Activated CD4-positive, alpha-beta memory T cell treated with anti-CD3 and anti-CD28 coated beads, Interleukin-2, amount 10 ng/mL, durations not matched to agents 7 days and 5 days (primary cell): Measurements from ENCODE around the gene NR4A2. TPM values are rescaled to one million over a fixed set of nuclear protein-coding genes. Genes with fewer than 3 reads are reported as not detected.
"Not testable (repeated sequence)": the region's sequence is repeated elsewhere in the genome, so short reads cannot be mapped to it uniquely, and the experiment has no call there.

Source experiments
- CTCF ChIA-PET: fragments of 350-600 bp; sonication (Branson Sonifier 250); formaldehyde crosslinking; loops from one replicate; lab custom pipeline; 2021; ENCODE audit warnings: antibody characterized with exemption, inconsistent platforms; lab: Charles Lee
- POLR2A ChIA-PET: fragments of 350-600 bp; sonication (Branson Sonifier 250); formaldehyde crosslinking; loops from one replicate; lab custom pipeline; 2021; ENCODE audit warnings: antibody characterized with exemption; lab: Charles Lee
- DNase-seq: peaks from one replicate; pipeline ENCODE4 v3.0.0-alpha.2; 2020
- H3K27ac Mint-ChIP-seq: one replicate; pipeline ENCODE4 v1.8.0; 2021; ENCODE audit warnings: mild to moderate bottlenecking, mixed read lengths
- H3K27me3 Mint-ChIP-seq: one replicate; pipeline ENCODE4 v1.8.0; 2021; ENCODE audit warnings: mixed read lengths
- H3K36me3 Mint-ChIP-seq: one replicate; pipeline ENCODE4 v1.8.0; 2021; ENCODE audit warnings: low read depth, mixed read lengths
- H3K4me1 Mint-ChIP-seq: one replicate; pipeline ENCODE4 v1.8.0; 2021; ENCODE audit warnings: mixed read lengths
- H3K4me3 Mint-ChIP-seq: one replicate; pipeline ENCODE4 v1.8.0; 2021; ENCODE audit warnings: mild to moderate bottlenecking, mixed read lengths
- H3K9me3 Mint-ChIP-seq: one replicate; pipeline ENCODE4 v1.8.0; 2021; ENCODE audit warnings: mixed read lengths
- total RNA-seq, 2 experiments: library from RNA; stranded (reverse); gene quantifications; one replicate each; pipeline ENCODE4 v1.2.3, GENCODE V29; 2021

Gene NR4A2
- total RNA-seq, 2 experiments from 2014 or later, result 3.4 to 3.8 TPM

- H3K9me3 Mint-ChIP-seq, result no peaks in the 10 kb centered on the region
- CTCF ChIA-PET, result no interaction called here
Observed at GRCh38 chr2:156309167-156309566, 23.4 kb downstream of the NR4A2 start.

GRCh38 chr2:156306821-156307220, 25.7 kb downstream of the NR4A2 start:
- POLR2A ChIA-PET, result no interaction called here

More at GRCh38 chr2:156309167-156309566, 23.4 kb downstream of the NR4A2 start:
- POLR2A ChIA-PET, result no interaction called here
- Mint-ChIP-seq H3K36me3 (no peaks in the 10 kb centered on the region), H3K4me1 (peaks cover 7% of the 10 kb centered on the region), H3K27ac (no peak overlapping the region), H3K27me3 (peaks cover 36% of the 10 kb centered on the region), H3K4me3 (no peak overlapping the region)
- no peak for DNase-seq

GRCh38 chr2:156305121-156305520, 27.4 kb downstream of the NR4A2 start:
- peaks cover 22% of the 10 kb centered on the region for H3K27me3 Mint-ChIP-seq
- no peaks in the 10 kb centered on the region for H3K36me3 Mint-ChIP-seq
- no peaks in the 10 kb centered on the region for H3K9me3 Mint-ChIP-seq
- H3K4me3 Mint-ChIP-seq, result no peak overlapping the region
- CTCF ChIA-PET, result interaction anchor here (0.6 kb wide), 1 partner anchor 384 kb away, joined by 3 read pairs; no protein-coding TSS in a partner anchor
- no peak for DNase-seq
- POLR2A ChIA-PET, result no interaction called here
- peaks cover 6% of the 10 kb centered on the region for H3K4me1 Mint-ChIP-seq
- no peak overlapping the region for H3K27ac Mint-ChIP-seq

More at GRCh38 chr2:156306821-156307220, 25.7 kb downstream of the NR4A2 start:
- H3K27ac Mint-ChIP-seq, result no peak overlapping the region
- no peaks in the 10 kb centered on the region for H3K9me3 Mint-ChIP-seq
- no peak overlapping the region for H3K4me3 Mint-ChIP-seq
- CTCF ChIA-PET, result no interaction called here
- no peaks in the 10 kb centered on the region for H3K36me3 Mint-ChIP-seq
- peaks cover 6% of the 10 kb centered on the region for H3K4me1 Mint-ChIP-seq
- H3K27me3 Mint-ChIP-seq, result peaks cover 25% of the 10 kb centered on the region
- no peak for DNase-seq

GRCh38 chr2:156300337-156300736, 32.2 kb downstream of the NR4A2 start:
- Mint-ChIP-seq H3K36me3 (no peaks in the 10 kb centered on the region), H3K27ac (no peak overlapping the region), H3K9me3 (no peaks in the 10 kb centered on the region), H3K4me1 (no peaks in the 10 kb centered on the region), H3K4me3 (no peak overlapping the region), H3K27me3 (peaks cover 20% of the 10 kb centered on the region)
- ChIA-PET CTCF (no interaction called here), POLR2A (no interaction called here)
- DNase-seq, result no peak

GRCh38 chr2:156294945-156295580, 37.5 kb downstream of the NR4A2 start:
- Mint-ChIP-seq H3K4me3 (no peak overlapping the region), H3K36me3 (no peaks in the 10 kb centered on the region), H3K4me1 (no peaks in the 10 kb centered on the region), H3K27me3 (peaks cover 12% of the 10 kb centered on the region), H3K9me3 (no peaks in the 10 kb centered on the region), H3K27ac (no peak overlapping the region)
- CTCF ChIA-PET, result no interaction called here
- POLR2A ChIA-PET, result interaction anchor here (1.0 kb wide), 1 partner anchor 105 kb away, joined by 4 read pairs; no protein-coding TSS in a partner anchor
- no peak for DNase-seq

- DNase-seq, CTCF ChIA-PET, H3K4me3 Mint-ChIP-seq: not testable (repeated sequence)
Observed at GRCh38 chr2:156293382-156293781, 39.1 kb downstream of the NR4A2 start.

GRCh38 chr2:156279446-156280150, 52.9 kb downstream of the NR4A2 start:
- CTCF ChIA-PET, result no interaction called here
- POLR2A ChIA-PET, result no interaction called here
- H3K27ac Mint-ChIP-seq, result no peak overlapping the region
- H3K27me3 Mint-ChIP-seq, result peaks cover 19% of the 10 kb centered on the region
- no peak for DNase-seq
- no peaks in the 10 kb centered on the region for H3K9me3 Mint-ChIP-seq
- no peak overlapping the region for H3K4me3 Mint-ChIP-seq
- H3K36me3 Mint-ChIP-seq, result no peaks in the 10 kb centered on the region
- no peaks in the 10 kb centered on the region for H3K4me1 Mint-ChIP-seq

More at GRCh38 chr2:156293382-156293781, 39.1 kb downstream of the NR4A2 start:
- H3K9me3 Mint-ChIP-seq, H3K4me1 Mint-ChIP-seq, POLR2A ChIA-PET, H3K36me3 Mint-ChIP-seq, H3K27ac Mint-ChIP-seq: not testable (repeated sequence)
- peaks cover 13% of the 10 kb centered on the region for H3K27me3 Mint-ChIP-seq

Other genes with a start within 250 kb of the NR4A2 start
- 10 to 100 TPM; 20.5 to 27.3 TPM for gene GPD2, start 103.7 kb upstream of the NR4A2 start, total RNA-seq